ENCODE measurements around the gene GPC6.

Gene GPC6

DNA sequence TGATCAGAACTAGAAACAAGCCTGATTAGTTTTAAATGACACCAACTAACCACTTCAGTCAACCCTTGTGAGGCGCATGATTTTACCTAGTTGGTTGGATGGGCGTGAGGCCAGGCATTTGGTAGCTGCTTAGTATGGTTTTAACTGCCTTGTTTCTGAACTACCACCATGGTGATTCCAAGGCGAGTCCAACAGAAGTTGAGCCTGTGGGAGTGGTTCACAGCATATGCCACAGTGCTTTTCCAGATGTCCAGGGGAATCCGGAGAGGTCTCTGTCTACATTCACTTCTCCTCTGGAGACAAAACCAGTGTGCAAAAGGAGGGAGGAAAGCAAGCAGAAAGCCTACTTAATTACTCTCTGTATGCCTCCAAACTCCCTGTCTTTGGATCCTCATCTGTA, 524.1 kb downstream of the GPC6 start:
- no peak overlapping the region for H3K4me3 ChIP-seq (ENCODE audit: low read depth, low read length)
- TF ChIP-seq, protein P1, sequence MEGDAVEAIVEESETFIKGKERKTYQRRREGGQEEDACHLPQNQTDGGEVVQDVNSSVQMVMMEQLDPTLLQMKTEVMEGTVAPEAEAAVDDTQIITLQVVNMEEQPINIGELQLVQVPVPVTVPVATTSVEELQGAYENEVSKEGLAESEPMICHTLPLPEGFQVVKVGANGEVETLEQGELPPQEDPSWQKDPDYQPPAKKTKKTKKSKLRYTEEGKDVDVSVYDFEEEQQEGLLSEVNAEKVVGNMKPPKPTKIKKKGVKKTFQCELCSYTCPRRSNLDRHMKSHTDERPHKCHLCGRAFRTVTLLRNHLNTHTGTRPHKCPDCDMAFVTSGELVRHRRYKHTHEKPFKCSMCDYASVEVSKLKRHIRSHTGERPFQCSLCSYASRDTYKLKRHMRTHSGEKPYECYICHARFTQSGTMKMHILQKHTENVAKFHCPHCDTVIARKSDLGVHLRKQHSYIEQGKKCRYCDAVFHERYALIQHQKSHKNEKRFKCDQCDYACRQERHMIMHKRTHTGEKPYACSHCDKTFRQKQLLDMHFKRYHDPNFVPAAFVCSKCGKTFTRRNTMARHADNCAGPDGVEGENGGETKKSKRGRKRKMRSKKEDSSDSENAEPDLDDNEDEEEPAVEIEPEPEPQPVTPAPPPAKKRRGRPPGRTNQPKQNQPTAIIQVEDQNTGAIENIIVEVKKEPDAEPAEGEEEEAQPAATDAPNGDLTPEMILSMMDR (conservative IDR thresholded peaks at IDR 0.05; ENCODE audit: low read depth, low read length): no peak
- no peak for DNase-seq (ENCODE audit: low read depth)

- TF ChIP-seq, protein P1 (conservative IDR thresholded peaks at IDR 0.05; ENCODE audit: low read depth, low read length): no peak
Measured at GRCh38 chr13:93751117-93751516, 524.5 kb downstream of the GPC6 start.

GRCh38 chr13:93752541-93752940, 525.9 kb downstream of the GPC6 start:
- DNase-seq (ENCODE audit: low read depth): no peak
- TF ChIP-seq, protein P1 (conservative IDR thresholded peaks at IDR 0.05; ENCODE audit: low read depth, low read length): no peak
- no peak overlapping the region for H3K4me3 ChIP-seq (ENCODE audit: low read depth, low read length)

More at GRCh38 chr13:93751117-93751516, 524.5 kb downstream of the GPC6 start:
- DNase-seq (ENCODE audit: low read depth): no peak
- no peak overlapping the region for H3K4me3 ChIP-seq (ENCODE audit: low read depth, low read length)

DNA sequence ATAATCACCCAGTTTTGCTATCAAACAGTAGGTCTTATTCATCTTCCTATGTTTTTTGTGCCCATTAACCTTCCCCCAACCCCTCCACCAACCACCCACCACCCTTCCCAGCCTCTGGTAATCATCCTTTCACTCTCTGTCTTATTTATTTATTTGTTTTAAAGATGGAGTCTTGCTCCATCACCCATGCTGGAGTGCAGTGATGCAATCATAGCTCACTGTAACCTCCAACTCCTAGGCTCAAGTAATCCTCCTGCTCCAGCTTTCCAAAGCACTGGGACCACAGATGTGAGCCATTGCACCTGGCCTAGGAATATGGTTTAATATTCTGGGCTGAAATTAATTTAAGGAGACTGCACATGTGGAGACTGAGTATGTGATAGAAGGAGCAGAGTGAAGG, 527.0 kb downstream of the GPC6 start:
- H3K4me3 ChIP-seq (ENCODE audit: low read depth, low read length): no peak overlapping the region
- DNase-seq (ENCODE audit: low read depth): no peak
- TF ChIP-seq, protein P1 (conservative IDR thresholded peaks at IDR 0.05; ENCODE audit: low read depth, low read length): no peak

DNA sequence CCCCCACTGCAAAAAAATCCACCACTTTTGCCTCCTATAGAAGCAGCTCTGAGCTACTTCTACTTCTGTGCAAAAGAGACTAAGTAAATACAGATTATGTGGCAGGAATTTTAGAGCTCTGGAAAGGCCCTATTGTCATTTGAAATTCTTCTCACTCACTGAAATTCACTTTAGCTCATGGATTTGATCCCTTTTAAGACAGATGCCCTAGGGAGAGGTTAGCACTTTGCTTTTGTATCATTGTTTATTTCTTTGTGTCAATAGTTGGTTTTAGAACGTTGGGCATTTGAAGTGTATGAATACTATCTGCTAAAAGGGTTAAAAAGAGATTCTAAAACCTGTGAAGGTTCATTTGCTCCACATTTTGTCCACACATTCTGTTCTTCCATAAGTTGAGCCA, 528.7 kb downstream of the GPC6 start:
- TF ChIP-seq, protein P1 (conservative IDR thresholded peaks at IDR 0.05; ENCODE audit: low read depth, low read length): no peak
- H3K4me3 ChIP-seq (ENCODE audit: low read depth, low read length): no peak overlapping the region
- DNase-seq (ENCODE audit: low read depth): no peak

- peak; percentile 68 for DNase-seq (ENCODE audit: low read depth)
- H3K4me3 ChIP-seq (ENCODE audit: low read depth, low read length): no peak overlapping the region
- TF ChIP-seq, protein P1 (conservative IDR thresholded peaks at IDR 0.05; ENCODE audit: low read depth, low read length): no peak
Measured at GRCh38 chr13:93758575-93758974, 532.0 kb downstream of the GPC6 start.

DNA sequence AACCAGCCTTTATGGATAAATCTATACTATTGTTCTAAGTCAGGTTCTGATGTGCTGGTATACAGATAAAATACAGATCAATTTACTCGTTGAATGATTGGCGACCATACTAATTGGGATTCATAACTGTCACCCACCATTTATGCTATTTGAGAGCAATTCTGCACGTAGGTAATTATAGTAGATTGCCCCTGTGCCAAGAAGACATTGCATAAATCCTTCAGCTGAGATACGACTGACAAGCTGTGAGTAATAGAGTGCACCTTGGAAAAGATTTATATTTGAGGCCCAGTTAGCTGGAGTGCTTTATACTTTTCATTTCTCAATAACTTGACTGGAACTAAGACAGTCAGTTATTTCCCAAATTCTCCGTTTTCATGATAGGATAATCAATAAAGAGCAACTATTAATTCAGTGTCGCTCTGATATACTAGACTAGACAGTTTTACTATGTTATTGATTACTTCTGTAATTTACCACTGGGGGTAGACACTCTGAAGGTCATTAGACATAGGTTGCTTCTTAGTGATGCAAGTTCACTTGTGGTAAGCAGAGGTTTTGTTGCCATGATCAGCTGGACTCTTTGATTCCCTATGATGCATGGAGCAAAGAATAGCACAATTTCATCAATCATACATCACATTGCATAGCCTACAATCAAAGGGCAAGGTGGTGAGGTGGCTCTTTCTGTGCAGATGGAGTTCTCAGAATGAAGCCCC, 536.3 kb downstream of the GPC6 start:
- TF ChIP-seq, protein P1 (conservative IDR thresholded peaks at IDR 0.05; ENCODE audit: low read depth, low read length): no peak
- no peak overlapping the region for H3K4me3 ChIP-seq (ENCODE audit: low read depth, low read length)
- no peak for DNase-seq (ENCODE audit: low read depth)

Measured in choroid plexus epithelial cell (primary cell).